Bone marrow (tissue), 2 donors: ENCODE data around the gene RELCH.
"Not testable (repeated sequence)": the region's sequence is repeated elsewhere in the genome, so short reads cannot be mapped to it uniquely, and the experiment has no call there.

ENCODE experiments used
- DNase-seq, 2 donors: peaks; one replicate each; lab custom pipeline; 2025; lab: John Stamatoyannopoulos, UW

The RELCH gene, protein sequence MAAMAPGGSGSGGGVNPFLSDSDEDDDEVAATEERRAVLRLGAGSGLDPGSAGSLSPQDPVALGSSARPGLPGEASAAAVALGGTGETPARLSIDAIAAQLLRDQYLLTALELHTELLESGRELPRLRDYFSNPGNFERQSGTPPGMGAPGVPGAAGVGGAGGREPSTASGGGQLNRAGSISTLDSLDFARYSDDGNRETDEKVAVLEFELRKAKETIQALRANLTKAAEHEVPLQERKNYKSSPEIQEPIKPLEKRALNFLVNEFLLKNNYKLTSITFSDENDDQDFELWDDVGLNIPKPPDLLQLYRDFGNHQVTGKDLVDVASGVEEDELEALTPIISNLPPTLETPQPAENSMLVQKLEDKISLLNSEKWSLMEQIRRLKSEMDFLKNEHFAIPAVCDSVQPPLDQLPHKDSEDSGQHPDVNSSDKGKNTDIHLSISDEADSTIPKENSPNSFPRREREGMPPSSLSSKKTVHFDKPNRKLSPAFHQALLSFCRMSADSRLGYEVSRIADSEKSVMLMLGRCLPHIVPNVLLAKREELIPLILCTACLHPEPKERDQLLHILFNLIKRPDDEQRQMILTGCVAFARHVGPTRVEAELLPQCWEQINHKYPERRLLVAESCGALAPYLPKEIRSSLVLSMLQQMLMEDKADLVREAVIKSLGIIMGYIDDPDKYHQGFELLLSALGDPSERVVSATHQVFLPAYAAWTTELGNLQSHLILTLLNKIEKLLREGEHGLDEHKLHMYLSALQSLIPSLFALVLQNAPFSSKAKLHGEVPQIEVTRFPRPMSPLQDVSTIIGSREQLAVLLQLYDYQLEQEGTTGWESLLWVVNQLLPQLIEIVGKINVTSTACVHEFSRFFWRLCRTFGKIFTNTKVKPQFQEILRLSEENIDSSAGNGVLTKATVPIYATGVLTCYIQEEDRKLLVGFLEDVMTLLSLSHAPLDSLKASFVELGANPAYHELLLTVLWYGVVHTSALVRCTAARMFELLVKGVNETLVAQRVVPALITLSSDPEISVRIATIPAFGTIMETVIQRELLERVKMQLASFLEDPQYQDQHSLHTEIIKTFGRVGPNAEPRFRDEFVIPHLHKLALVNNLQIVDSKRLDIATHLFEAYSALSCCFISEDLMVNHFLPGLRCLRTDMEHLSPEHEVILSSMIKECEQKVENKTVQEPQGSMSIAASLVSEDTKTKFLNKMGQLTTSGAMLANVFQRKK

DNA sequence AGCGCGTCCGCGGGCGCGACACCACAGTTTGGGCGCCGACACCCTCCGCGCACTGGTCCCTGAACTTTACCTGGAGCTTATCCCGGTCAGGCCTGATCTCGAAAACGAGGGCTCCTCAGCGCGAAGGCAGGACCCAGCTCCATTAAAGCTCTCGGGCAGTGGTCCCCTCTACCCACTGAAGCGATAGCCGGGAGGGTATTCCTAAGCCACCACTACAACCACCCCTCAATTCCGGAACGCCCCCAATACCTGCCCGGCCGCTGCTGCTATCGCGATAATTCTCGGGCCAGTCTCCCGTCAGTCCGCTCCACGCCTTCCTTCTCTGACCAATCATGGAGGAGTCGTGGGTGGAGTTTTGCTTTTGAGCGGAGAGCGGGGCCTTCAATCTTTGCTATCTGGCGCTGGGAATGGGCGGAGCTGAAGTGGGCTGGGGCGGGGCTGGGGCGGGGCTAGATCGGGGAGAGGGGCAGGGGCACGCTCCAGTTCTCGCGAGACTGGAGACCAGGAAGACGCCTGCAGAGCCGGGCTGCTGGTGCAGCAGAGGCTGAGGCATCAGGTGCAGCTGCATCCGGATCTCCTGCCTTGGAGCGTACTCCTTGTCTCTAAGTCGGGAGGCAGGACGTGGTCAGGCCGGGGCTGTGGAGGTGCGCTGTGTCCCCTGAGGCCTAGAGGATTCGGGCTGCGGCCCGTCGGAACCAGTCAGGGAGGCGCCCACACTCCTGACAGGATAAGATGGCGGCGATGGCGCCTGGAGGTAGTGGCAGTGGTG, at the start of gene RELCH, which contains the start of gene PIGN:
TSS of gene RELCH (plus strand) at position 482 of the 769 bp plus-strand sequence. CDS start at position 733, 251 bp downstream.
TSS of gene PIGN (minus strand) at position 283 of the 769 bp plus-strand sequence. CDS start 25,703 bp downstream, outside the sequence.
- DNase-seq: peak; percentile 87 to 99

DNA sequence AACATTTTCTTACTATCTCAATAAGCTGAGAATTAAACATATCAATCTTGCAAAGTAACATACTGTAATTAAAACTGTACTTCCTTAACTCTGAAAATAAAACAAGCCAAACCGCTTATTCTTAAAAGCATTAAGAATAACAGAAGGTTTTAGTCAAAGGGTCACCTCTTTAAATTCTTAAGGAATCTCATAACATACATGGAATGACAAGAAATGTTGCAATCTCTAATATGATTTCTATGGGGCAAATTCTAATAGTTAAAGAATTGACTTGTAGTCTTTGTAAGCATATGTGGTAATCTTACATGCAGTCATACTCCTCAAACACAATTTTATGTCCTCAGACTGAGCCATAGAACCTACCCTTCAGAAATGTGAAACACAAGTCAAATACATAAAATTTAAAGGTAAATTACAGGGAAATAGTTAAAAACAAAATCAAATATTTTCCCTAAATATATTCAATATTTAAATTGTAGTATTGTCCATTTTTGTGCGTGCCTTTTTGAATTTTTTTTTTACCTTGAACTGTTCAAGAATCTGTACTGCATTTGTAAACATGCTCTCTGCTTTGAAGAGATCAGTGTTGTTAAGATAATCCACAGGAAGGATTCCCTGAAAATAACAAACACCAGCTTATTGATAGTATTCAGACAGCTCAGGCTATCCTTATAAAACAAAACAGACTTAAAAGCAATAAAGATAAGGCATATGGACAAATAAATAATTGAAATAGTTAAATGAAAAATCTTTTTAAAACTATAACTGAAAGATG, 48.4 kb upstream of the RELCH start:
- no peak for DNase-seq

DNA sequence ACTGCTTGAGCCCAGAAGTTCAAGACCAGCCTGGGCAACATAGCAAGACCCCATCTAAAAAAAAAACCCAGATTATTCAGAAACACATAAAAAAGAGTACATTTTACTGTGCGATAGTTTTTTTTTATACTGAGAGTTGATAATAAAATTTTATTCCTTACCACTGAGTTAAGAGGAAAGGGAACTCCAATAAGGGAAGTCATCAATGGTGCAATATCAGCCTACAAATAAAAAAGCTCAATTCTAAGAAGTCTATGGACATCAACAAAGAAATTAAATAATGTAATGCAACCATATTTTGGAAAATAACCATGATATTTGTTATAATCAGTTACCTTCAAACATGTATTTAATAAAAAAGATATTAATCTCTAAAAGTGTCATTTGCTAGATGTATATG, 46.8 kb upstream of the RELCH start:
- no peak for DNase-seq

DNA sequence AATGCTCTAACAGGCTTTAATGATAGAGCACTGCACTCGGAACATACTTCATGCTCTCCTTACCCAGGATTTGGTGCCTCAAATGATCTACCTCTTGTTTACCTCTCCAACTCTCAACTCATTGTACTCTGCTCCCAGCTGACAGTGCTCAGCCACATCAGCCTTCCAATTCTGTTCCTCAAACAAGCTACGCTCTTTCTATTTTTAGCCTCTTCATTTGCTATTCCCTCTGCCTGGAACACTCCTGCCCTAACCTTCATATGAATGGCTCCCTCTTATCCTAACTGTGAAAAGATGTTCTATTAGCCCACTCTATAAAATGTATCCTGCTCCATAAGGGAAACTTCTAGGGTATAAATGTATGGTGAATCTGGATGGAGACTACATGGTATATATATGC, 42.7 kb upstream of the RELCH start:
- DNase-seq: no peak

DNA sequence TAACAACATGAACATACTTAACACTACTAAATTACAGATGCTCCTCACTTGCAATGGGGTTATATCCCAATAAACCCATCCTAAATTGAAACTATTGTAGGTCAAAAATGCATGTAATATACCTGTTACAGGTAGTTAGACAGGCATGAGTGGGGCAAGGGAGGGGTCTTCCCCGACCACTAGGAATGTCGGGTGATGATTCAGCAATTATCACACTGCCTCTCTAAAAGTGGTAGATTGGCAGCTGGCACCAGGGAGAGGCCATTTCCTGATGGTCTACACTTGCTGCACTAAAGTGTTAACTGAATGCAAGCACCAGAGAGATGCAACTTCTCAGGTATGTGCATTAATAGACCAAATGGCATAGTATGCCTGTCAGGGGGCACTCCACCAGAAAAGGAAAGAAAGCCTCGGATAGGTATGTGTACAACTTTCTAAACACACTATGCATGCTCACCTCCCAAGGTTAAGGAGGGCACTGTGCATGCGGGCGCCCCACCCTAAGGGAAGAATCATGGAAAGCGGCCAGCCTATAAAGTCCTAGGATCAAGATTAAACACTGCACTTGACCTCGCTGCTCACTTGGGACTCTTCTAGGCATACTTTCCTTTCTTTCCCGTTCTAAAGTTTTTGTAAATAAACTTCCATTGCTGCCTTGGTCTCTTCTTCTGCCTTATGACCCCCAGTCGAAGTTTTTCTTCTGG, 35.8 kb upstream of the RELCH start:
- no peak for DNase-seq

DNA sequence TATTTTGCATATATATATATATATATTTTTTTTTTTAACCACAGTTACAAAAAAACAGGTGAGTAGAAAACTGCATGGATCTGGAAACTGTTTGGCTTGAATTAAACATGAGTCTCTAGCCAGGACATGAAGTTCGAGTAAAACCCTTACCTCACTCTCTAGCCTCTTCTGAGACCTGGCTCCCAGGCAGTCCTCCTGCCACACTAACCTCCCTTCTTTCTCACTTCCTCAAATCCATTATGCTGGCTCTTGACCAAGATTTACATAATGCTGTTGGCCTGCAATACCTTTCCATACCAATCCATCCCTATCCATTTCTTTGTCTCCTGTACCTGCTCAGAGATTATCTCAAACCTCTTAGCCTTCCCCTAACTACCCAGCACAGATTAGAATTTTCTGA, 34.2 kb upstream of the RELCH start:
- DNase-seq: no peak

DNA sequence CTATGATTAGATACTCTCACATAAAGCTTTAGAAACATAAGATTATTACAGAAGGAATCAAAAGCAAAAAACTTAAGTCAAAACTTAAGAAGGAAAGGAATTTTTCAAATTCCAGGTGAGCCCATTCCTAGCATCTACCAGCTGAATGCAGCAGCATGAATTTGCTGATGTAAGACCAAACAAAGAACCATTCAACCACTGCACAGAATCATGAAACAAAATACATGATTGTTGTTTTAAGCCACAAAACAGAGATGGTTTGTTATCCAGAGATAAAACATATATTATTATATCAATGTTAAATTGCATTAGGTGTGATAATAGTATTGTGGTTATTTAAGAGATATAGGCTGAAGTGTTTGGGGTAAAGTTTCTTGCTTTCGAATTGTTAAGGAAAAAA, 29.2 kb upstream of the RELCH start:
- DNase-seq: no peak

DNA sequence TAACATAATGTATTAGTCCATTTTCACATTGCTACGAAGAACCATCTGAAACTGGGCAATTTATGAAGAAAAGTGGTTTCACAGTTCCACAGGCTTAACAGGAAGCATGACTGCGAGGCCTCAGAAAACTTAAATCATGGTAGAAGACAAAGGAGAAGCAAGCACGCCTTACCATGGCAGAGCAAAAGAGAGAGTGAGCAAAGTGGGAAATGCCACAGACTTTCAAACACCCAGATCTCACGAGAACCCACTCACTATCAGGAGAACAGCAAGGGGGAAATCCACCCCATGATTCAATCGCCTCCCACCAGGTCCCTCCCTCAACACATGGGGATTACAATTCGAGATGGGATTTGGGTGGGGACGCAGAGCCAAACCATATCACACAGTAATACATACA, 22.7 kb upstream of the RELCH start:
- no peak for DNase-seq

DNA sequence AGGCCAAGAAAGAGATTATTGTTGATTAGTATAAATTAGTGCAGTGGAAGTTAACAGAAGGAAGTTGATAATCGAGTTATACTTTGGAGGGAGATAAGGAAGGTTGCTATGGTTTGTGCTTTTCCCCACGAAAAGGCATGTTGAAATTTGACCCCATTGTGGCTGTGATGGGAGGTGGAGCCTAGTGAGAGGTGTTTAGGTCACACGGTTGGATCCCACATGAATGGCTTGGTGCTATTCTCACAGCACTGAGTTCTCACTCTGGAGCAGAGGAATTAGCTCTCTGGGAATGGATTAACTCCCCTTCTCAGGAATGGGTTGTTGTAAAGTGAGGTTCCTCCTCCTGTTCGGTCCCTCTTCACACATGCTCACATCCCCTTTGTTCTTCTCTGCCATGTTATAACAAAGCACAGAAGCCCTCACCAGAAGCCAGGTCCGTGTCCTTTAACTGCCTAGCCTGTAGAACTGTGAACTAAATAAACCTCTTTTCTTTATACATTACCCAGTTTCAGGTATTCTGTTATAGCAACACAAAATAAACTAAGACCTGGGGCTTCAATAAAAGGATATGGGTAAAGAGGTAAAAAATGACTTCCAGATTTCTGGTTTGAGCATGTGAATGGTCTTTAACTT, 22.1 kb upstream of the RELCH start:
- no peak for DNase-seq

DNA sequence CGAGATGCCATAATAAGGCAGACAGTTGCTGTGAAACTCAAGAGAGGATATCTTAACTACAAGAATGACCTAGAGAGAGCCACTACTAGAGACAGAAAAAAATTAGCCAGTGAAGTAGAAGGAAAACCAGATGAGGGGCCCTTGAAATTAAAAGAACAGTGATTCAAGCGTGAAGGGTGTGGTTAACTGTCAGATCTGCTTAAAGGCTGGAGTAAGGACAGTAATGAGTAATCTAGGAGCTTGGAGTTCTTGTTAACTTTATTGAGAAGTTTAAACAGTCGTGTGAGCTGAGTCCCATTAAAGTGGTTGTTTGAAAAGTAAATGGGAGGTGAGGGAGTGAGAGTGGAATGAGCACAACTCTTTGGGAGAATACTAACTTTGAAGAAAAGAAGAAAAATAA, 21.5 kb upstream of the RELCH start:
- DNase-seq: no peak

DNA sequence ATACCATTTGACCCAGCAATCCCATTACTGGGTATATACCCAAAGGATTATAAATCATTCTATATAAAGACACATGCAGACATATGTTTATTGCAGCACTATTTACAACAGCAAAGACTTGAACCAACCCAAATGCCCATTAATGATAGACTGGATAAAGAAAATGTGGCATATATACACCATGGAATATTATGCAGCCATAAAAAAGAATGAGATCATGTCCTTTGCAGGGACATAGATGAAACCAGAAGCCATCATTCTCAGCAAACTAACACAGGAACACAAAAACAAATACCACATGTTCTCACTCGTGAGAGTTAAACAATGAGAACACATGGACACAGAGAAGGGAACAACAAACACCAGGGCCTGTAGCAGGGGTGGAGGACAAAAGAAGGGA, 20.5 kb upstream of the RELCH start:
- DNase-seq: not testable (repeated sequence)

DNA sequence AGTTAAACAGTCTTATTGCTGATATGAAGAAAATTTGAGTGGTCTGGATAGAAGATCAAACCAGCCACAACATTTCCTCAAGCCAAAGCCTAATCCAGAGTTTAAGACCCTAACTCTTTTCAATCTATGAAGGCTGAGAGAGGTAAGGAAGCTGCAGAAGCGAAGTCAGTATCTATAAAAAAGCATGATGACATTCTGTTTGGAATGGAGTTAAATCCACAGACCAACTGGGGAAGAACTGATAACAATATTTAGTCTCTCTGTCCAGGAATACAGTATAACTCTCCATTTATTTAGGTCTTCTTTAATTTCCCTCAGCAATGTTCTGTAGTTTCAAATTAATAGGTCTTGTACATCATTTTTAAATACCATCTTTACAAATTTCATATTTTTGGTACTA, 16.2 kb upstream of the RELCH start:
- no peak for DNase-seq

DNA sequence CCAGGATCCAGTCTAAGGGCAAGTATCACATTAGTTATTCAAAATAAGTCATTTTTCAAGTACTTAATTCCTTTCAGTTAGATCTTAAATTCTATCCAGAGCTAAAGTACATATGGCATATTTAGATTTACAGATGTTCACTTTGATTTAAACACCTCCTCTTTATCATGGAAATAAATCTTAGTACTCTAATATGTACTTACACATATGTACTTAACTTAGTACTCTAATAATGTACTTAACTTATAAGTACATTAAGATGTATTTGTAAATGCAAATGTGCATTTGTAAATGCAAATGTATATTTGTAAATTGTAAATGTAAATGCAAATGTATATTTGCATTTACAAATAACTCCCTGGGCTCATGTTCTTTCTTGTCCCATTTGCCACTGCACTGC, 14.8 kb upstream of the RELCH start:
- no peak for DNase-seq

DNA sequence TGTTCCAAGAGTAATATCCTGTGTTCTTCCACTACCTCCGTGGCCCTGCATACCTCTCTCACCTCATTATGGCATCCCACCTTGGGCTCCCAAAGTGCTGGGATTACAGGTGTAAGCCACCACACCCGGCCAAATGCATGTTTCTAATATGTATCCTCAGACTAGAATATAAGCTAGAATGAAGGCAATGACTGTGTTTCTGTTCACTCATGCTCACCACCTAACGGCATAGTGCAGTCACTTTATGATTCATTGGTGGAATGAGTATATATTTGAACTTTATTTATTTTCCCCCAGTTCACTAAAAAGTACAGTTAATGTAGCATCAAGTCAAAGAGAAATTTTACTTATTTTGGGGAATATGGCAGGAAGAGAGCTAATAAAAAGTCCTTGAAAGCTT, 11.5 kb upstream of the RELCH start:
- no peak for DNase-seq

DNA sequence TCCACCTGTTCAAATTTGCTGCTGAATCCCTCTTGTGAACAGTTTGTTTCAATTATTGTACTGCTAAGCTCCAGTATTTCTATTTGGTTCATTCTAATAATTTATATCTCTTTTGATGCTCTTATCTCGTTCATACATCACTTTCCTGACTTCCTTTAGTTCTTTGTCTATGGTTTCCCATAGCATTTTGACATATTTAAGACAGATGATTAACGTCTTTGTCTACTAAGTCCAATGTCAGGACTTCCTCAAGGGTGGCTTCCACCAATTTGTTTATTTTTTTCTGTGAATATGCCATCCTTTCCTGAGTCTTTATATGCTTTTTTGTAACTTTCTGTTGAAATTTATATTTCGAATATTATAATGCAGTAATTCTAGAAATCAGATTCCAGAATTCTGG, 9.8 kb upstream of the RELCH start:
- DNase-seq: peak in 1 of 2 donors; percentile 23

DNA sequence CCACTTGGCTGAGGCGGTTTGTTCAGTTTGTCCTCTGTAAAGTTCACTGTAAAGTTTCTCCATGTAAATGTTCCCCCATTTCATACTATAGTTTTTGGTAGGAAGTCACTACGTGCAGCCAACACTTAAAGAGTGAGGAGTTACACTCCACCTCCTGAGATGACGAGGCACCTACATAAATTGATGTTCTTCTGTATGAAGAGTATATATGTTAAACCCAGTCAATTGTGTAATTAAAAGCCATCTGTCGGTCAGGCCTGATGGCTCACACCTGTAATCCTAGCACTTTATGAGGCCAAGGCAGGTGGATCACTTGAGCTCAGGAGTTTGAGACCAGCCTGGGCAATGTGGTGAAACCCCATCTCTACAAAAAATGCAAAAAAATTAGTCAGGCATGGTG, 7.8 kb upstream of the RELCH start:
- no peak for DNase-seq

DNA sequence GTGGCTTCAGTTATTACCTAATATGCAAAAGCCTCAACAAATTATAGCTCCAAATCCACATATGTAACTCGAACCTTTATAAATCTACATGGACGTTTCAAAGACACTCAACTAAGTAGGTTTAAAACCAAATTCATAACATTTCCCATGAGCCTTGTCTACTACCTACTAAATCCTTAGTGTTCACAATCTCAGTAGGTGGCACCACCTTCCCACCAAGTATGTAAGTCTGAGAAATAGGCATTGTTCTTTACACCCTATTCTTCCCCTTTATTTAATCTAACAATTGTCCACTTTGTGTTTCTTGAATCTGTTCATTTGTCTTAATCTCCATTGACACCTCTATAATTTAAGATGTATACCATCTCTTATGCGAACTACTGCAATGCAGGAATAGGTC, 4.8 kb upstream of the RELCH start:
- DNase-seq: no peak

DNA sequence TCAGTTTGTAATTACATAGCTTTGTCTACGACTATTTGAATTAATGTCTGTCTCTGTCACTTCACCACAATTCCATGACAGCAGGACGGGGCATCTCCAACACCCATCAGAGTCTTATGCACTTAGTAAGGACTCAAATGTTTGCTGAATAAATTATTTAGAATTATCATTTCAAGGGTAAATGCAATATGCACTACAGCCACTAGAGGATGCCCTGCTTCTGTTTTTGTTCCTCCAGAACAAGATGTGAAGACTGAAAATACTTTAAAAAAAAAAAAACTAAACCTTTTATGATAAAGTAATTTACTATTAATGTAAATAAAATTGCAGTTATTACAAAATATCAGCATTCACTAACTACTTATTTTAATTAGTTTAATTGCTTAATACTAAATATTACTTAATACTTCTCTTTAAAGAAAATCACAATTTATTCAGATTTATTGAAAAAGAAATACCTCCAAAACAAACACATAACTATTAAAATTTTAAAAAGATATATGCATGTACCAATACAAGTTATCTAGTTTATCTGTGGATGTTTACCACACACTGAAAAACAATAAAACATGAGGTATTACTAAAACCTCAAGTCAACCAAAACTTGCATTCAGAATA, 3.4 kb upstream of the RELCH start:
- DNase-seq: peak in 1 of 2 donors; percentile 10

DNA sequence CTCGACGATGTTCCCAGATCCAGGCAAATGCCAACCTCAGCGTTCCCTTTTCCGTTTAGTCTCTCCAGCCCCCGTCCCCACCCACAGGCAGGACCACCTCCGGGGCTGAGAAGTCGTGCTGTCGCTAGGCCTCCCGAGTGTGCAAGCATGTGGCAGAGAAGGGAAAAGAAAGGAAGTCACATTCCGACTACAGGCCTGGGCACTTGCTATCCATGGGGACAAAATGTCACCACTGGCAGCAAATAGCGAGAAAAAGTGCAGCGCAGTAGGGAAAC, 619 bp upstream of the RELCH start:
- DNase-seq: no peak
